Lung (tissue), 12 donors: ENCODE results near the gene RNU5D-1. TPM values are rescaled to one million over a fixed set of nuclear protein-coding genes. Genes with fewer than 3 reads are reported as not detected.
"Not testable (repeated sequence)": the region's sequence is repeated elsewhere in the genome, so short reads cannot be mapped to it uniquely, and the experiment has no call there.

ENCODE experiments used
- ATAC-seq: fragments of 200-7000 bp; cut with Tn5 transposase; one replicate; pipeline ENCODE4 v1.9.1; 2020; ENCODE audit warnings: moderate number of reproducible peaks; ENCODE audit not compliant: insufficient read depth, low FRiP score
- DNase-seq, 3 donors: peaks; one replicate each; pipeline ENCODE4 v3.0.0-alpha.2; 2013 to 2017
- H3K27ac ChIP-seq, 2 donors: one replicate each; pipeline ENCODE4 v1.5.1; 2013; ENCODE audit warnings: mild to moderate bottlenecking in 2 of 2, moderate library complexity in 2 of 2, control low read depth in 1 of 2, inconsistent platforms in 1 of 2, low read depth in 1 of 2, low read length in 1 of 2
- H3K27me3 ChIP-seq, 3 donors: one replicate each; pipeline ENCODE4 v1.5.1; 2013; ENCODE audit warnings: low read length in 2 of 3; ENCODE audit not compliant: control insufficient read depth in 3 of 3, insufficient read depth in 3 of 3
- H3K36me3 ChIP-seq, 4 donors: one replicate each; pipeline ENCODE4 v1.5.1; 2013; ENCODE audit warnings: low read length in 4 of 4, mild to moderate bottlenecking in 1 of 4, moderate library complexity in 1 of 4; ENCODE audit not compliant: control insufficient read depth in 4 of 4, insufficient read depth in 4 of 4
- H3K4me1 ChIP-seq, 5 donors: one replicate each; pipeline ENCODE4 v1.5.1; 2013; ENCODE audit warnings: low read length in 5 of 5, mild to moderate bottlenecking in 2 of 5, moderate library complexity in 1 of 5; ENCODE audit not compliant: control insufficient read depth in 5 of 5, insufficient read depth in 5 of 5
- H3K4me3 ChIP-seq: one replicate; pipeline ENCODE4 v1.5.1; 2013; ENCODE audit warnings: mild to moderate bottlenecking, control low read depth, moderate library complexity
- H3K9ac ChIP-seq, 2 donors: one replicate each; pipeline ENCODE4 v1.5.1; 2013; ENCODE audit warnings: low read length in 2 of 2, control low read depth in 1 of 2; ENCODE audit not compliant: insufficient read depth in 1 of 2
- H3K9me3 ChIP-seq, 4 donors: one replicate each; pipeline ENCODE4 v1.5.1; 2013; ENCODE audit warnings: low read length in 3 of 4, mild to moderate bottlenecking in 1 of 4, moderate library complexity in 1 of 4; ENCODE audit not compliant: control insufficient read depth in 4 of 4, insufficient read depth in 3 of 4
- WGBS, 2 donors: extraction: QIAGEN DNeasy Blood & Tissue Kit; methylation state at CpG; one replicate each; pipeline ENCODE4 v1.1.7; 2013; 5-methylcytosine and 5-hydroxymethylcytosine counted together
- polyA plus RNA-seq, 2 donors: library from polyadenylated mRNA; stranded (reverse); fragments of 200-250 nt; gene quantifications; one replicate each; pipeline ENCODE4 v1.2.1, GENCODE V29; 2013
- total RNA-seq, 2 donors: library from RNA; depleted of rRNA in 1 of 2; stranded (reverse); fragments of >200 nt in 1 of 2; gene quantifications; one replicate each; pipeline ENCODE4 v1.2.1, GENCODE V29; 2014 to 2021
- TF ChIP-seq, protein P1 (sequence below): IDR thresholded peaks from 2 replicates; pipeline ENCODE4 v1.5.1; 2012; ENCODE audit warnings: mild to moderate bottlenecking; ENCODE audit errors: control extremely low read depth, extremely low read depth
- donor health status: control.
- donor health status: control.
- donor health status: Bipolar disorder and iron deficiency.
- donor health status: healthy.
- donor health status: DM: yes; HTN: yes; CAD: no.

RNU5D-1 gene
- total and polyA plus RNA-seq, 4 donors: not detected

DNA sequence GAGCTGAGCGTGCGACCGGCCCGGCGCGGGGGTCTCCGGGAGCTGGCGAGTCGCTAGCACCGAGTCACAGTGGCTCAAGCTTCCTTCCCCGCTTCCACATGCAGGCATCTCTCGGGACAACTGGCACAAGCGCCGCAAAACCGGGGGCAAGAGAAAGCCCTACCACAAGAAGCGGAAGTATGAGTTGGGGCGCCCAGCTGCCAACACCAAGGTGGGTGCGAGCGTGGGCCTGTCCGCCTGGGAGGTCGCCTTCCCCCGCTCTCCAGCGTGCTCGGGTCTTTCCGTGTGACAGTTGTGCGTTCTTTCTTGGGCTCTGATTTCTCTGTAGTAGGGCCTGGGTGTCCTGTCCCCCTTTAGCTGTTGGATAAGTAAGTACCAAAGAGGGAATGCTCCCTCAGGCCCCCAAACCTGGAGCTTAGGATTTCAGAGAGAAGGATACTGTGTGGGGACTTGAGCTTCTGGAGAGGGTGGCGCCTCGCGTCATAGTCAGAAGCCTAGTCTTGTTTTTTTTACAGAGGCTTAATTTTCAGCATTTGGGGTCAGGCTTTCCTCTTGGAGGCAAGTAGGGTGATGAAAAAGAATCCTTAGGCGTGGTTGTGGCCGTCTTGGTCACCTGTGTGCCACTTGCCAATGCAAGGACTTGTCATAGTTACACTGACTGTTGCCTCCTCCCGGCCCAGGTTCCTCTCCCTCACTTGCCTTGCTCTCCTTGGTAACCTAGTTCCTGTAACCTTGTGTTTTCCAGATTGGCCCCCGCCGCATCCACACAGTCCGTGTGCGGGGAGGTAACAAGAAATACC, 45.2 kb upstream of the RNU5D-1 start:
- peaks cover 12 to 33% (median 28%) of the 10 kb centered on the region in 4 donors for H3K36me3 ChIP-seq
- no peaks in the 10 kb centered on the region for H3K27me3 ChIP-seq
- H3K4me3 ChIP-seq: peak overlapping the region; percentile 94
- peaks cover 0 to 24% (median 13%) of the 10 kb centered on the region in 5 donors for H3K4me1 ChIP-seq
- WGBS, 2 donors: 7% methylated on average over 35 to 36 of the region's 36 CpGs
- ATAC-seq (peak; percentile 12), DNase-seq (no peak)
- H3K27ac ChIP-seq: peak overlapping the region; percentile 94 to 97
- TF ChIP-seq, protein P1, sequence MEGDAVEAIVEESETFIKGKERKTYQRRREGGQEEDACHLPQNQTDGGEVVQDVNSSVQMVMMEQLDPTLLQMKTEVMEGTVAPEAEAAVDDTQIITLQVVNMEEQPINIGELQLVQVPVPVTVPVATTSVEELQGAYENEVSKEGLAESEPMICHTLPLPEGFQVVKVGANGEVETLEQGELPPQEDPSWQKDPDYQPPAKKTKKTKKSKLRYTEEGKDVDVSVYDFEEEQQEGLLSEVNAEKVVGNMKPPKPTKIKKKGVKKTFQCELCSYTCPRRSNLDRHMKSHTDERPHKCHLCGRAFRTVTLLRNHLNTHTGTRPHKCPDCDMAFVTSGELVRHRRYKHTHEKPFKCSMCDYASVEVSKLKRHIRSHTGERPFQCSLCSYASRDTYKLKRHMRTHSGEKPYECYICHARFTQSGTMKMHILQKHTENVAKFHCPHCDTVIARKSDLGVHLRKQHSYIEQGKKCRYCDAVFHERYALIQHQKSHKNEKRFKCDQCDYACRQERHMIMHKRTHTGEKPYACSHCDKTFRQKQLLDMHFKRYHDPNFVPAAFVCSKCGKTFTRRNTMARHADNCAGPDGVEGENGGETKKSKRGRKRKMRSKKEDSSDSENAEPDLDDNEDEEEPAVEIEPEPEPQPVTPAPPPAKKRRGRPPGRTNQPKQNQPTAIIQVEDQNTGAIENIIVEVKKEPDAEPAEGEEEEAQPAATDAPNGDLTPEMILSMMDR: no peak
- peak overlapping the region; percentile 86 to 93 for H3K9ac ChIP-seq
- no peaks in the 10 kb centered on the region for H3K9me3 ChIP-seq

DNA sequence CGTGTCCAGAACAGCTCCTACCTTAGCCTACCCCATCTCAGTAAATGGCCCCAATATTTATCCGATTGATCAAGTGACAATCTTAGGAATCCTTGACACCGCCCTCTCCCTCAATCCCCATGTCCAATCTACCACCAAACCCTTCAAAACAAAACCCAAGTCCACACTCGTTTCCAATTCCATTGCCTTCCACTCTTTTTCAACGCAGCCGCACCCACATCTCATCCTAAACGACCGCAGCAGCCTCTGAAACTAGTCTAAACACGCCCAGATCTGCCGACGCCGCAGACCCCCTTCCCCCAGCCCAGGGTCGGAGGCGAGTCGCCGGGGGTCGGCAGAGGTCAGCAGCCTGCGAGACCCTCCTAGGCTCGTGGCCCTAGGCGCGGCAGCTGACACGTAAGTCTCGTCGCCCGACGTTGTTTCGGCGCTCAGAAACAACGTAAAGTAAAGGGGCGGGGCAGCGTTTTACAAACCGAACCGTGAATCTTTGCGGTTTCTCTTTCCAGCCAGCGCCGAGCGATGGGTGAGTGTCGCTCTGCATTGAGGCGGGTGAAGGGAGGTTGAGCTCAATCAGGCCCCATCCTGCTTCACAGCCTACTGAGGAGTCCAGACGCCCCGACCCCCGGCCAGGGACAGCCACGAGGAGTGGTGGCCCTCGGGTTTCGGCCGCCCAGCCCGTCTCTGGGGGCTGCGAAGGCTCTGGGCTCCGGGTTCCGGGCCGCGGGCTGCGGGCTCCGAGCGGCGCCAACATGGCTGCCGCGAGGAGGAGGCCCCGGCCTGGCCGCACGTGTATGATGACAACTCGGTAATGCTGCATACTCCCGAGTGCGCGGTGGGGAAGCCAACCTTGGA, 44.3 kb upstream of the RNU5D-1 start, which contains the start of gene RPS8:
Gene RPS8 (plus strand): TSS at position 463 of the 852 bp plus-strand sequence. CDS start 57 bp downstream, at position 520.
- Histone ChIP-seq H3K9me3 (no peaks in the 10 kb centered on the region), H3K9ac (peak within 1 kb of the TSS; percentile 98 to 99), H3K36me3 (peaks cover 12 to 27% (median 24%) of the 10 kb centered on the region in 4 donors), H3K4me3 (peak within 1 kb of the TSS; percentile 94), H3K27ac (peak within 1 kb of the TSS; percentile 94 to 97), H3K4me1 (peaks cover 0 to 24% (median 13%) of the 10 kb centered on the region in 5 donors), H3K27me3 (no peaks in the 10 kb centered on the region)
- ATAC-seq: peak; percentile 89
- TF ChIP-seq, protein P1: no peak
- peak; percentile 94 to 98 (median 97) for DNase-seq
- 0% methylated on average over 65 of the region's 65 CpGs for WGBS, 2 donors

GRCh38 chr1:44766421-44766820, 35.5 kb upstream of the RNU5D-1 start:
- H3K36me3 ChIP-seq: peaks cover 0 to 21% (median 2%) of the 10 kb centered on the region in 4 donors
- H3K9me3 ChIP-seq, DNase-seq, ATAC-seq, H3K9ac ChIP-seq, H3K4me3 ChIP-seq, H3K27me3 ChIP-seq, H3K27ac ChIP-seq, H3K4me1 ChIP-seq: not testable (repeated sequence)
- WGBS, 2 donors: 97 to 99% methylated on average over 6 of the region's 6 CpGs

DNA sequence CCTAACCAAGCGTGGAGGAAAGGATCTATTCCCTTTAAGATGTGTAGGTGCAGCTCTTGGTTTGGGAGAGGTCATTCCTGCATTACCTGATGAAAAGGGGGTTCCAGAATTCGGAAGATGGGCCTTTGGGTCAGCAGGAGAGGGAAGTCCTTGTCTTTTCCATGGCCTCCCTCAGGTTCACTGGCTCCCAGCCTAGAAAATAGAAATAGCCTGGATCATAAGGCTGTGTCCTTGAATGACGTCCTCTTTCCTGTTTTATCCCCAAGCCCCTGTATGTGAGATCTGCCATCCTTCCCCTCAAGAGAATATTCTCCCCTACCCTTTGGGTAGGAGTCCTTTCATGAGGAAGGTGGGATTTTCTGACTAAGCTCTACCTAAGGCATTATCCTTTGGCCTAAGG, 29.9 kb upstream of the RNU5D-1 start:
- Histone ChIP-seq H3K9ac (no peak overlapping the region), H3K9me3 (no peaks in the 10 kb centered on the region), H3K27me3 (no peaks in the 10 kb centered on the region), H3K27ac (no peak overlapping the region), H3K4me3 (no peak overlapping the region), H3K4me1 (no peaks in the 10 kb centered on the region), H3K36me3 (peaks cover 0 to 31% (median 3%) of the 10 kb centered on the region in 4 donors)
- TF ChIP-seq, protein P1: no peak
- DNase-seq: no peak
- WGBS, 2 donors: 90 to 97% methylated on average over 3 of the region's 3 CpGs
- ATAC-seq: no peak
